ENCODE results near the gene DGKI.

DNA sequence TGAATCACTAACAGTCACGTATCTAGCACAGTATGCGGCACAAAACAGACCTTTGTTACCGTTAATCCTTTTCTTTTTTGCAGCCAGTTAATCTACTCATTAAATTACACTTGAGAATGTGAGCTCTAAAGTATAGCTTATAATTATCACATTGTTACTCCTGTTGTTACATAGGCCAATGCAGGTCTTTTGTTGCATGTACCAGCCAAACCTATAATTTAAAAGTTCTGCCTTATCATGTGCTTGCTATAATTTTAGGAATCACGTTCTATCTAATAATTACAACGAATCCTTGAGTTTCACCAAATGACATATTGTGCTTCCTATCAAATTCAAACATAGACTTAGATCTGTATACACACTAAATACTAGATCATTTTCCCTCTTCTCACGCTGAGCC lies 245.1 kb downstream of the DGKI start:
- no peak for TF ChIP-seq POLR2AphosphoS5 (IDR thresholded peaks at IDR 0.05; ENCODE audit: low read depth)
- TF ChIP-seq, protein P1, sequence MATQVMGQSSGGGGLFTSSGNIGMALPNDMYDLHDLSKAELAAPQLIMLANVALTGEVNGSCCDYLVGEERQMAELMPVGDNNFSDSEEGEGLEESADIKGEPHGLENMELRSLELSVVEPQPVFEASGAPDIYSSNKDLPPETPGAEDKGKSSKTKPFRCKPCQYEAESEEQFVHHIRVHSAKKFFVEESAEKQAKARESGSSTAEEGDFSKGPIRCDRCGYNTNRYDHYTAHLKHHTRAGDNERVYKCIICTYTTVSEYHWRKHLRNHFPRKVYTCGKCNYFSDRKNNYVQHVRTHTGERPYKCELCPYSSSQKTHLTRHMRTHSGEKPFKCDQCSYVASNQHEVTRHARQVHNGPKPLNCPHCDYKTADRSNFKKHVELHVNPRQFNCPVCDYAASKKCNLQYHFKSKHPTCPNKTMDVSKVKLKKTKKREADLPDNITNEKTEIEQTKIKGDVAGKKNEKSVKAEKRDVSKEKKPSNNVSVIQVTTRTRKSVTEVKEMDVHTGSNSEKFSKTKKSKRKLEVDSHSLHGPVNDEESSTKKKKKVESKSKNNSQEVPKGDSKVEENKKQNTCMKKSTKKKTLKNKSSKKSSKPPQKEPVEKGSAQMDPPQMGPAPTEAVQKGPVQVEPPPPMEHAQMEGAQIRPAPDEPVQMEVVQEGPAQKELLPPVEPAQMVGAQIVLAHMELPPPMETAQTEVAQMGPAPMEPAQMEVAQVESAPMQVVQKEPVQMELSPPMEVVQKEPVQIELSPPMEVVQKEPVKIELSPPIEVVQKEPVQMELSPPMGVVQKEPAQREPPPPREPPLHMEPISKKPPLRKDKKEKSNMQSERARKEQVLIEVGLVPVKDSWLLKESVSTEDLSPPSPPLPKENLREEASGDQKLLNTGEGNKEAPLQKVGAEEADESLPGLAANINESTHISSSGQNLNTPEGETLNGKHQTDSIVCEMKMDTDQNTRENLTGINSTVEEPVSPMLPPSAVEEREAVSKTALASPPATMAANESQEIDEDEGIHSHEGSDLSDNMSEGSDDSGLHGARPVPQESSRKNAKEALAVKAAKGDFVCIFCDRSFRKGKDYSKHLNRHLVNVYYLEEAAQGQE (IDR thresholded peaks at IDR 0.05; ENCODE audit: unreplicated experiment), result no peak
- TF ChIP-seq, protein P2, sequence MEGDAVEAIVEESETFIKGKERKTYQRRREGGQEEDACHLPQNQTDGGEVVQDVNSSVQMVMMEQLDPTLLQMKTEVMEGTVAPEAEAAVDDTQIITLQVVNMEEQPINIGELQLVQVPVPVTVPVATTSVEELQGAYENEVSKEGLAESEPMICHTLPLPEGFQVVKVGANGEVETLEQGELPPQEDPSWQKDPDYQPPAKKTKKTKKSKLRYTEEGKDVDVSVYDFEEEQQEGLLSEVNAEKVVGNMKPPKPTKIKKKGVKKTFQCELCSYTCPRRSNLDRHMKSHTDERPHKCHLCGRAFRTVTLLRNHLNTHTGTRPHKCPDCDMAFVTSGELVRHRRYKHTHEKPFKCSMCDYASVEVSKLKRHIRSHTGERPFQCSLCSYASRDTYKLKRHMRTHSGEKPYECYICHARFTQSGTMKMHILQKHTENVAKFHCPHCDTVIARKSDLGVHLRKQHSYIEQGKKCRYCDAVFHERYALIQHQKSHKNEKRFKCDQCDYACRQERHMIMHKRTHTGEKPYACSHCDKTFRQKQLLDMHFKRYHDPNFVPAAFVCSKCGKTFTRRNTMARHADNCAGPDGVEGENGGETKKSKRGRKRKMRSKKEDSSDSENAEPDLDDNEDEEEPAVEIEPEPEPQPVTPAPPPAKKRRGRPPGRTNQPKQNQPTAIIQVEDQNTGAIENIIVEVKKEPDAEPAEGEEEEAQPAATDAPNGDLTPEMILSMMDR (conservative IDR thresholded peaks at IDR 0.05; ENCODE audit: low read depth in 2 of 2), result no peak
- no peak for TF ChIP-seq EZH2 (IDR thresholded peaks at IDR 0.05; ENCODE audit: low read depth, unreplicated experiment)
- no peak for TF ChIP-seq EZH2phosphoT487 (IDR thresholded peaks at IDR 0.05; ENCODE audit: unreplicated experiment)
- TF ChIP-seq JUNB (IDR thresholded peaks at IDR 0.05; ENCODE audit: unreplicated experiment), result no peak
- TF ChIP-seq, protein P3, sequence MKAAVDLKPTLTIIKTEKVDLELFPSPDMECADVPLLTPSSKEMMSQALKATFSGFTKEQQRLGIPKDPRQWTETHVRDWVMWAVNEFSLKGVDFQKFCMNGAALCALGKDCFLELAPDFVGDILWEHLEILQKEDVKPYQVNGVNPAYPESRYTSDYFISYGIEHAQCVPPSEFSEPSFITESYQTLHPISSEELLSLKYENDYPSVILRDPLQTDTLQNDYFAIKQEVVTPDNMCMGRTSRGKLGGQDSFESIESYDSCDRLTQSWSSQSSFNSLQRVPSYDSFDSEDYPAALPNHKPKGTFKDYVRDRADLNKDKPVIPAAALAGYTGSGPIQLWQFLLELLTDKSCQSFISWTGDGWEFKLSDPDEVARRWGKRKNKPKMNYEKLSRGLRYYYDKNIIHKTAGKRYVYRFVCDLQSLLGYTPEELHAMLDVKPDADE (IDR thresholded peaks at IDR 0.05), result no peak
- no peak for TF ChIP-seq ZNF331 (CRISPR knock-in tag; IDR thresholded peaks at IDR 0.05; ENCODE audit: low read depth)
- no peak for TF ChIP-seq CREB1 (CRISPR knock-in tag; IDR thresholded peaks at IDR 0.05; ENCODE audit: low read depth)
- no peak for TF ChIP-seq STAT1 (IDR thresholded peaks at IDR 0.05; ENCODE audit: unreplicated experiment)
- no peak for TF ChIP-seq NANOG (IDR thresholded peaks at IDR 0.05; ENCODE audit: borderline replicate concordance)
- no peak for TF ChIP-seq ZNF114 (CRISPR knock-in tag; IDR thresholded peaks at IDR 0.05)

All from GM23338 (cell line).